ENCODE measurements around the gene VEZT. TPM values are rescaled to one million over a fixed set of nuclear protein-coding genes. Genes with fewer than 3 reads are reported as not detected.

The VEZT gene
- total and polyA plus RNA-seq, 9 of the 15 experiments (the other 6 are each of a cell fraction or from before 2014, with no cell fraction given), result 16.1 to 61.5 (median 32.6) TPM

- no peak for TF ChIP-seq HNRNPH1 (optimal IDR thresholded peaks at IDR 0.05; ENCODE audit: low read depth, low read length)
- no peak for TF ChIP-seq POLR2A (conservative IDR thresholded peaks at IDR 0.05)
- no peak for TF ChIP-seq SRF (CRISPR knock-in tag; IDR thresholded peaks at IDR 0.05)
- no peak for TF ChIP-seq IFI16 (CRISPR knock-in tag; IDR thresholded peaks at IDR 0.05)
- no peak for TF ChIP-seq U2AF2 (optimal IDR thresholded peaks at IDR 0.05; ENCODE audit: low read depth, low read length)
- TF ChIP-seq HSF4 (CRISPR knock-in tag; IDR thresholded peaks at IDR 0.05; ENCODE audit: borderline replicate concordance), result no peak
- TF ChIP-seq, protein P1, sequence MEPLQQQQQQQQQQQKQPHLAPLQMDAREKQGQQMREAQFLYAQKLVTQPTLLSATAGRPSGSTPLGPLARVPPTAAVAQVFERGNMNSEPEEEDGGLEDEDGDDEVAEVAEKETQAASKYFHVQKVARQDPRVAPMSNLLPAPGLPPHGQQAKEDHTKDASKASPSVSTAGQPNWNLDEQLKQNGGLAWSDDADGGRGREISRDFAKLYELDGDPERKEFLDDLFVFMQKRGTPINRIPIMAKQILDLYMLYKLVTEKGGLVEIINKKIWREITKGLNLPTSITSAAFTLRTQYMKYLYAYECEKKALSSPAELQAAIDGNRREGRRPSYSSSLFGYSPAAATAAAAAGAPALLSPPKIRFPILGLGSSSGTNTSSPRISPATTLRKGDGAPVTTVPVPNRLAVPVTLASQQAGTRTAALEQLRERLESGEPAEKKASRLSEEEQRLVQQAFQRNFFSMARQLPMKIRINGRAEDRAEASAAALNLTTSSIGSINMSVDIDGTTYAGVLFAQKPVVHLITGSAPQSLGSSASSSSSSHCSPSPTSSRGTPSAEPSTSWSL (CRISPR knock-in tag; IDR thresholded peaks at IDR 0.05; ENCODE audit: borderline replicate concordance), result no peak
- no peak for TF ChIP-seq ZNF79 (CRISPR knock-in tag; IDR thresholded peaks at IDR 0.05; ENCODE audit: low read depth)
- TF ChIP-seq MCM2 (IDR thresholded peaks at IDR 0.05; ENCODE audit: low read depth), result no peak
- no peak for TF ChIP-seq XRCC5 (IDR thresholded peaks at IDR 0.05; ENCODE audit: low read depth, low read length)
- no peak for TF ChIP-seq MCM7 (IDR thresholded peaks at IDR 0.05)
- no peak for TF ChIP-seq HMGXB4 (CRISPR knock-in tag; IDR thresholded peaks at IDR 0.05)
- TF ChIP-seq RFX1 (IDR thresholded peaks at IDR 0.05), result no peak
- TF ChIP-seq TCF3 (CRISPR knock-in tag; IDR thresholded peaks at IDR 0.05), result no peak
- 0 out of 2 replicates have a peak, but pooled peaks have one; percentile 25 for TF ChIP-seq ZNF24 (IDR thresholded peaks at IDR 0.05)
- TF ChIP-seq ZNF75A (CRISPR knock-in tag; IDR thresholded peaks at IDR 0.05), result no peak
- no peak for TF ChIP-seq HMGN3 (IDR thresholded peaks at IDR 0.05; ENCODE audit: borderline replicate concordance, extremely low read depth, insufficient read length, low read depth, low read length)
- TF ChIP-seq FOXJ2 (tag; IDR thresholded peaks at IDR 0.05), result no peak
- TF ChIP-seq PURB (CRISPR knock-in tag; IDR thresholded peaks at IDR 0.05; ENCODE audit: low read depth), result no peak
- TF ChIP-seq TBP (optimal IDR thresholded peaks at IDR 0.05; ENCODE audit: low read depth, low read length), result peak; percentile 14
- TF ChIP-seq JUNB (CRISPR knock-in tag; conservative IDR thresholded peaks at IDR 0.05), result no peak
- TF ChIP-seq EZH2 (IDR thresholded peaks at IDR 0.05; ENCODE audit: borderline replicate concordance, low read depth, low read length), result no peak
- TF ChIP-seq, protein P2, sequence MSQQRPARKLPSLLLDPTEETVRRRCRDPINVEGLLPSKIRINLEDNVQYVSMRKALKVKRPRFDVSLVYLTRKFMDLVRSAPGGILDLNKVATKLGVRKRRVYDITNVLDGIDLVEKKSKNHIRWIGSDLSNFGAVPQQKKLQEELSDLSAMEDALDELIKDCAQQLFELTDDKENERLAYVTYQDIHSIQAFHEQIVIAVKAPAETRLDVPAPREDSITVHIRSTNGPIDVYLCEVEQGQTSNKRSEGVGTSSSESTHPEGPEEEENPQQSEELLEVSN (IDR thresholded peaks at IDR 0.05; ENCODE audit: borderline replicate concordance in 1 of 2, extremely low read depth in 1 of 2, insufficient read depth in 1 of 2, insufficient read length in 1 of 2, low read depth in 1 of 2, low read length in 1 of 2, poor library complexity in 1 of 2, severe bottlenecking in 1 of 2), result no peak
- no peak for TF ChIP-seq NUFIP1 (IDR thresholded peaks at IDR 0.05; ENCODE audit: partially characterized antibody)
- TF ChIP-seq ZNF449 (CRISPR knock-in tag; IDR thresholded peaks at IDR 0.05), result no peak
These were observed 763 bp upstream of the VEZT start (continued) for GRCh38 chr12:95216711-95217376.

Measured in K562 (cell line).